HCT116 (cell line): ENCODE data around the gene MYCN. TPM values are rescaled to one million over a fixed set of nuclear protein-coding genes. Genes with fewer than 3 reads are reported as not detected.

Source experiments
- ATAC-seq: fragments of 200-7000 bp; cut with Tn5 transposase; 2 replicates; pipeline ENCODE4 v1.9.1; 2020; ENCODE audit warnings: mild to moderate bottlenecking, moderate library complexity
- BruUV-seq: library from RNA; stranded (reverse); fragments of 400-500 nt; replicated peaks from 2 replicates; lab custom pipeline; 2021; lab: Mats Ljungman, UMichigan
- CTCF ChIA-PET: fragments of 300-600 bp; sonication (Branson Sonifier 250); formaldehyde crosslinking; loops from one replicate; lab custom pipeline; 2021; ENCODE audit warnings: antibody characterized with exemption; lab: Charles Lee
- POLR2A ChIA-PET: fragments of 300-600, 350-600 bp; sonication (Branson Sonifier 250); formaldehyde crosslinking; loops from one replicate; lab custom pipeline; 2021; ENCODE audit warnings: antibody characterized with exemption; lab: Charles Lee
- RAD21 ChIA-PET, 2 experiments: fragments of 300-600 bp; sonication (Branson Sonifier 250); formaldehyde crosslinking; loops; one replicate each; lab custom pipeline; 2023; ENCODE audit warnings: low total read pairs in 2 of 2; ENCODE audit not compliant: uncharacterized antibody in 2 of 2, unreplicated experiment in 2 of 2, low non-redundant PET in 1 of 2; lab: Charles Lee
- DNase-seq: peaks from one replicate; pipeline ENCODE4 v3.0.0-alpha.2; 2010; ENCODE audit warnings: low read depth, low spot score
- H2AFZ ChIP-seq: fragments of 200-600 bp; shearing (Covaris generic), sonication (generic); 2 replicates; pipeline ENCODE4 v1.6.1; 2017; ENCODE audit warnings: low read depth, mixed run types, mixed read lengths, antibody characterized with exemption, low read length; ENCODE audit not compliant: poor library complexity, severe bottlenecking
- H3K27ac ChIP-seq: 2 replicates; pipeline ENCODE4 v1.5.1; 2012; ENCODE audit warnings: low read depth, low read length
- H3K27me3 ChIP-seq: fragments of 200-600 bp; sonication (generic); 2 replicates; pipeline ENCODE4 v1.6.1; 2016; ENCODE audit warnings: mixed run types, low read length, mixed read lengths; ENCODE audit not compliant: insufficient read depth
- H3K36me3 ChIP-seq, 2 experiments: fragments of 200-500 bp in 1 of 2; fragments of 200-600 bp in 1 of 2; sonication (Bioruptor generic) in 1 of 2; sonication (generic) in 1 of 2; 2 replicates each; pipeline versions ENCODE4 v1.5.1 to v1.6.1; 2014 to 2016; ENCODE audit warnings: low read length in 2 of 2, inconsistent platforms in 1 of 2, mixed read lengths in 1 of 2, mixed run types in 1 of 2; ENCODE audit not compliant: insufficient read depth in 2 of 2, control insufficient read depth in 1 of 2
- H3K4me1 ChIP-seq, 2 experiments: fragments of 200-600 bp in 1 of 2; sonication (generic) in 1 of 2; 2 replicates each; pipeline versions ENCODE4 v1.5.1 to v1.6.1; 2012 to 2017; ENCODE audit warnings: low read length in 2 of 2, inconsistent platforms in 1 of 2, mild to moderate bottlenecking in 1 of 2, mixed read lengths in 1 of 2, mixed run types in 1 of 2, moderate library complexity in 1 of 2; ENCODE audit not compliant: insufficient read depth in 2 of 2, control insufficient read depth in 1 of 2
- H3K4me2 ChIP-seq: fragments of 200-600 bp; sonication (generic); 2 replicates; pipeline ENCODE4 v1.6.1; 2017; ENCODE audit warnings: mixed run types, low read length, mixed read lengths
- H3K4me3 ChIP-seq, 2 experiments: fragments of 200-600 bp in 1 of 2; sonication (generic) in 1 of 2; replicated peaks in 1 of 2; 2 replicates each; pipeline ENCODE4 v1.5.1; 2011 to 2016; ENCODE audit warnings: low read length in 2 of 2, control low read depth in 1 of 2, low read depth in 1 of 2, mild to moderate bottlenecking in 1 of 2, mixed read lengths in 1 of 2, mixed run types in 1 of 2
- H3K79me2 ChIP-seq: fragments of 200-600 bp; sonication (generic); 2 replicates; pipeline ENCODE4 v1.6.1; 2017; ENCODE audit warnings: mild to moderate bottlenecking, mixed run types, low read length, moderate library complexity, mixed read lengths; ENCODE audit not compliant: insufficient read depth
- H3K9ac ChIP-seq: fragments of 200-600 bp; sonication (generic); 2 replicates; pipeline ENCODE4 v1.6.1; 2016; ENCODE audit warnings: low read length, mixed read lengths
- H3K9me2 ChIP-seq: fragments of 200-600 bp; sonication (generic), shearing (Covaris generic); 2 replicates; pipeline ENCODE4 v1.6.1; 2017; ENCODE audit warnings: mixed run types, mild to moderate bottlenecking, moderate library complexity; ENCODE audit not compliant: insufficient read depth
- H3K9me3 ChIP-seq, 2 experiments: fragments of 200-500 bp in 1 of 2; fragments of 200-600 bp in 1 of 2; sonication (Bioruptor generic) in 1 of 2; sonication (generic) in 1 of 2; 2 replicates each; pipeline ENCODE4 v1.6.1; 2014 to 2017; ENCODE audit warnings: low read length in 2 of 2, mixed read lengths in 2 of 2, inconsistent platforms in 1 of 2, low read depth in 1 of 2, mild to moderate bottlenecking in 1 of 2, mixed run types in 1 of 2, moderate library complexity in 1 of 2; ENCODE audit not compliant: control insufficient read depth in 1 of 2, insufficient read depth in 1 of 2
- H4K20me1 ChIP-seq: fragments of 200-600 bp; sonication (generic), shearing (Covaris generic); 2 replicates; pipeline ENCODE4 v1.6.1; 2017; ENCODE audit warnings: mixed run types, mild to moderate bottlenecking, moderate library complexity; ENCODE audit not compliant: insufficient read depth
- CBX3 ChIP-seq: IDR thresholded peaks from 2 replicates; pipeline ENCODE4 v1.6.1; 2012; ENCODE audit warnings: low read depth
- YY1 ChIP-seq: IDR thresholded peaks from 2 replicates; pipeline ENCODE4 v1.6.1; 2011; ENCODE audit warnings: low read length, low read depth, moderate library complexity, mild to moderate bottlenecking; ENCODE audit not compliant: insufficient replicate concordance; ENCODE audit errors: extremely low read depth
- intact Hi-C: fragments of 100-400 bp; cut with micrococcal nuclease; formaldehyde crosslinking; loops from 2 replicates; pipeline ENCODE4 v1.10.0; 2022
- total RNA-seq: library from RNA; stranded (reverse); gene quantifications from one replicate; pipeline ENCODE4 v1.2.1, GENCODE V29; 2021; ENCODE audit not compliant: unreplicated experiment
- TF ChIP-seq, protein P1 (sequence below): IDR thresholded peaks from 2 replicates; pipeline ENCODE4 v1.6.1; 2012; ENCODE audit warnings: low read depth

MYCN gene
- total RNA-seq, 1 experiment from 2014 or later = not detected

DNA sequence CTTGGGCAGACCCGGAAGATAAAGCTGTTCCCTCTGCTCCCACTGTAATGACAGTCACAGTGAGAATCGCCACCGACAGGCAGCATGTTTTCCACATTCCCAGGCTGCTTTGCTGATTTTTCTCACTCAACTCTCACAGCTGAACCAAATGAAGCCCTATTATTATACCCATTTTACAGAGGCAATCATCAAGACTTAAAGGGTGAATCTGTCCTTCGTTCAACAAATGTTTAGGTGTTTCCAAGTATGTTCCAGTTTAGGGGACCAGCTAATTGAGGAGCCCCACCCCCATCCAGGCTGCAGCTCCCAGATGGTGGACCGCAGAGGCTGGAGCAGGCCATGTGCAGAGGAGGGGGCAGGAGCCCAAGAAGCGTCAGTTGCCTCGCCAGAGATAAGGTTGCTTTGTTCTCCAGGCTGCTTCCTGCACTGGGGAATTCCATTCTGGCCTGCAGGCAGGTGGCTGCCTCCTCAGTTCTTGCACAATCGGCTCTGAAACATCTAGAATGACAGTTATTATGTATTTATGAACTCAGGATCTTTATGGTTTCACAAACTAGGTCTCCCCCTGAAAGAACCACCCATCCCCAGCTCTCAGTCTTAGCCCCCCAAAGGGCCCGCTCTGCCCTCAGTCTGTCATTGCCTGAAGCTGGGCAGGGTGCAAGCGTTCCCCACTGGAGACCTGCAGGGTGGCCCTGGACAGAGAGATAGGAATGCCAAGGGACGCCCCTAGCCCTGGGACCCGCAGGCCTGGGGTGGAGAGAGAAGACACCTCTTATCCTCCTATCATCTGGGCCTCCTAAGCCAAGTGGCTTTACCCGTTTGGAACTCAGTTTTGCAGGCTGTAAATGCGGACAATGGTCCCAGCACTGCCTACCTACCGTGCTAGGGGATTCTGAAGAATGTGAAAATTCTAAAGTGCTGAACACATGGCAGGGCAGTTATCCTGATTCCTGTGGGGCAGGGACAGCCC lies 49.1 kb upstream of the MYCN start:
- intact Hi-C loops = no loop called here
- Histone ChIP-seq H3K27ac (no peak overlapping the region), H4K20me1 (no peaks in the 10 kb centered on the region), H3K9me3 (no peaks in the 10 kb centered on the region), H3K9me2 (no peaks in the 10 kb centered on the region), H3K27me3 (no peaks in the 10 kb centered on the region), H3K4me3 (no peak overlapping the region), H3K9ac (no peak overlapping the region), H3K4me2 (no peak overlapping the region), H3K36me3 (no peaks in the 10 kb centered on the region), H3K4me1 (no peaks in the 10 kb centered on the region), H3K79me2 (no peaks in the 10 kb centered on the region), H2AFZ (no peak overlapping the region)
- CTCF ChIA-PET = no interaction called here
- ATAC-seq (no peak), DNase-seq (no peak)
- TF ChIP-seq, protein P1, sequence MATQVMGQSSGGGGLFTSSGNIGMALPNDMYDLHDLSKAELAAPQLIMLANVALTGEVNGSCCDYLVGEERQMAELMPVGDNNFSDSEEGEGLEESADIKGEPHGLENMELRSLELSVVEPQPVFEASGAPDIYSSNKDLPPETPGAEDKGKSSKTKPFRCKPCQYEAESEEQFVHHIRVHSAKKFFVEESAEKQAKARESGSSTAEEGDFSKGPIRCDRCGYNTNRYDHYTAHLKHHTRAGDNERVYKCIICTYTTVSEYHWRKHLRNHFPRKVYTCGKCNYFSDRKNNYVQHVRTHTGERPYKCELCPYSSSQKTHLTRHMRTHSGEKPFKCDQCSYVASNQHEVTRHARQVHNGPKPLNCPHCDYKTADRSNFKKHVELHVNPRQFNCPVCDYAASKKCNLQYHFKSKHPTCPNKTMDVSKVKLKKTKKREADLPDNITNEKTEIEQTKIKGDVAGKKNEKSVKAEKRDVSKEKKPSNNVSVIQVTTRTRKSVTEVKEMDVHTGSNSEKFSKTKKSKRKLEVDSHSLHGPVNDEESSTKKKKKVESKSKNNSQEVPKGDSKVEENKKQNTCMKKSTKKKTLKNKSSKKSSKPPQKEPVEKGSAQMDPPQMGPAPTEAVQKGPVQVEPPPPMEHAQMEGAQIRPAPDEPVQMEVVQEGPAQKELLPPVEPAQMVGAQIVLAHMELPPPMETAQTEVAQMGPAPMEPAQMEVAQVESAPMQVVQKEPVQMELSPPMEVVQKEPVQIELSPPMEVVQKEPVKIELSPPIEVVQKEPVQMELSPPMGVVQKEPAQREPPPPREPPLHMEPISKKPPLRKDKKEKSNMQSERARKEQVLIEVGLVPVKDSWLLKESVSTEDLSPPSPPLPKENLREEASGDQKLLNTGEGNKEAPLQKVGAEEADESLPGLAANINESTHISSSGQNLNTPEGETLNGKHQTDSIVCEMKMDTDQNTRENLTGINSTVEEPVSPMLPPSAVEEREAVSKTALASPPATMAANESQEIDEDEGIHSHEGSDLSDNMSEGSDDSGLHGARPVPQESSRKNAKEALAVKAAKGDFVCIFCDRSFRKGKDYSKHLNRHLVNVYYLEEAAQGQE = no peak
- TF ChIP-seq YY1 (no peak), CBX3 (no peak)
- RAD21 ChIA-PET = no interaction called here
- POLR2A ChIA-PET = no interaction called here
- BruUV-seq = no TSS peak
